ENCODE results near the gene CWH43. TPM values are rescaled to one million over a fixed set of nuclear protein-coding genes. Genes with fewer than 3 reads are reported as not detected.
"Not testable (repeated sequence)": the region's sequence is repeated elsewhere in the genome, so short reads cannot be mapped to it uniquely, and the experiment has no call there.

The CWH43 gene
- polyA plus RNA-seq, 6 donors from 2014 or later: not detected

DNA sequence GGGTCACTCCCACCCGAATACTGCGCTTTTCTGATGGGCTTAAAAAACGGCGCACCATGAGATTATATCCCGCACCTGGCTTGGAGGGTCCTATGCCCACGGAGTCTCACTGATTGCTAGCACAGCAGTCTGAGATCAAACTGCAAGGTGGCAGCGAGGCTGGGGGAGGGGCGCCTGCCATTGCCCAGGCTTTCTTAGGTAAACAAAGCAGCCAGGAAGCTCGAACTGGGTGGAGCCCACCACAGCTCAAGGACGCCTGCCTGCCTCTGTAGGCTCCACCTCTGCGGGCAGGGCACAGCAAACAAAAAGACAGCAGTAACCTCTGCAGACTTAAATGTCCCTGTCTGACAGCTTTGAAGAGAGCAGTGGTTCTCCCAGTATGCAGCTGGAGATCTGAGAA, 86.1 kb downstream of the CWH43 start:
- not testable (repeated sequence) for H3K27ac Mint-ChIP-seq; ATAC-seq (ENCODE audit: low read depth in 2 of 2); H3K4me3 Mint-ChIP-seq; H3K4me1 Mint-ChIP-seq; H3K36me3 Mint-ChIP-seq; H3K27me3 Mint-ChIP-seq; DNase-seq
- H3K9me3 Mint-ChIP-seq: peaks cover 6 to 18% (median 14%) of the 10 kb centered on the region in 7 donors

DNA sequence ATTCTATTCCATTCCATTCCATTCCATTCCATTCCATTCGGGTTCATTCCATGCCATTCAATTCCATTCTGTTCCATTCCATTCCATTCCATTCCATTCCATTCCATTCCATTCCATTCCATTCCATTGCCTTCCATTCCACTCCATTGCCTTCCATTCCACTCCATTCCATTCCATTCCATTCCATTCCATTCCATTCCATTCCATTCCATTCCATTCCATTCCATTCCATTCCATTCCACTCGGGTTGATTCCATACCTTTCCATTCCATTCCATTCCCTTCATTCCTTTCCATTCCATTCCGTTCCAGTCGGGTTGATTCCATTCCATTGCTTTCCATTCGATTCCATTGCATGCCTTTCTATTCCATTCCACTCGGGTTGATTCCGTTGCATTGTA, 105.8 kb downstream of the CWH43 start:
- H3K4me1 Mint-ChIP-seq: peaks cover 0 to 24% (median 3%) of the 10 kb centered on the region in 3 donors
- H3K36me3 Mint-ChIP-seq: peaks cover 23 to 34% of the 10 kb centered on the region in 2 donors
- H3K4me3 Mint-ChIP-seq: peak overlapping the region in 1 of 8 donors; percentile 0
- H3K27ac Mint-ChIP-seq, DNase-seq, H3K27me3 Mint-ChIP-seq: not testable (repeated sequence)
- H3K9me3 Mint-ChIP-seq: peaks cover 27 to 39% (median 32%) of the 10 kb centered on the region in 7 donors
- peak; percentile 10 to 29 for ATAC-seq (ENCODE audit: low read depth in 2 of 2)

DNA sequence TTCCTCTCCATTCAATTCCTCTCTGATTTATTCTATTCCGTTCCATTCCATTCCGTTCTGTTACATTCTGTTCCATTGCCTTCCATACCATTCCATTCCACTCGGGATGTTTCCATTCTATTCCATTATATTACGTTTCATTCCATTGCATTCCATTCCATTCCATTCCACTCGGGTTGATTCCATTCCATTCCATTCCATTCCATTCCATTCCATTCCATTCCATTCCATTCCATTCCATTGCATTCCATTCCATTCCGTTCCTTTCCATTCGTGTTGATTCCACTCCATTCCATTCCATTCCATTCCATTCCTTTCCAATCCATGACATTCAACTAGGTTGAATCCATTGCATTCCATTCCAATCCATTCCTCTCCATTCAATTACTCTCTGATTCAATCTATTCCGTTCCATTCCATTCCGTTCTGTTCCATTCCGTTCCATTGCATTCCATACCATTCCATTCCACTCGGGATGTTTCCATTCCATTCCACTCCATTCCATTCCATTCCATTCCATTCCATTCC, 106.6 kb downstream of the CWH43 start:
- not testable (repeated sequence) for DNase-seq, H3K4me3 Mint-ChIP-seq, H3K27ac Mint-ChIP-seq, H3K27me3 Mint-ChIP-seq
- H3K4me1 Mint-ChIP-seq: peaks cover 0 to 32% (median 3%) of the 10 kb centered on the region in 3 donors
- H3K36me3 Mint-ChIP-seq: peaks cover 28 to 42% of the 10 kb centered on the region in 2 donors
- H3K9me3 Mint-ChIP-seq: peaks cover 34 to 46% (median 40%) of the 10 kb centered on the region in 7 donors
- peak; percentile 51 to 53 for ATAC-seq (ENCODE audit: low read depth in 2 of 2)

DNA sequence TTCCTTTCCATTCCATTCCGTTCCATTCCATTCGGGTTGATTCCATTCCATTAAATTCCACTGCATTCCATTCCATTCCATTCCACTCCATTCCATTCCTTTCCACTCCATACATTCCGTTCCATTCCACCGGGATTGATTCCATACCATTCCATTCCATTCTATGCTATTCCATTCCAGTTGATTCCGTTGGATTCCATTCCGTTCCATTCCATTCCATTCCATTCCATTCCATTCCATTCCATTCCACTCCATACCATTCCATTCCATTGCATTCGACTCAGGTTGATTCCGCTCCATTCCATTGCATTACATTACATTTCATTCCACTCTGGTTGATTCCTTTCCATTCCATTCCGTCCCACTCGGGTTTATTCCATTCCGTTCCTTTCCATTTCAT, 110.1 kb downstream of the CWH43 start:
- not testable (repeated sequence) for DNase-seq; ATAC-seq (ENCODE audit: low read depth in 2 of 2); H3K27me3 Mint-ChIP-seq; H3K4me3 Mint-ChIP-seq; H3K27ac Mint-ChIP-seq
- peaks cover 57 to 72% (median 64%) of the 10 kb centered on the region in 7 donors for H3K9me3 Mint-ChIP-seq
- peaks cover 0 to 55% (median 5%) of the 10 kb centered on the region in 3 donors for H3K4me1 Mint-ChIP-seq
- peaks cover 51 to 67% of the 10 kb centered on the region in 2 donors for H3K36me3 Mint-ChIP-seq

DNA sequence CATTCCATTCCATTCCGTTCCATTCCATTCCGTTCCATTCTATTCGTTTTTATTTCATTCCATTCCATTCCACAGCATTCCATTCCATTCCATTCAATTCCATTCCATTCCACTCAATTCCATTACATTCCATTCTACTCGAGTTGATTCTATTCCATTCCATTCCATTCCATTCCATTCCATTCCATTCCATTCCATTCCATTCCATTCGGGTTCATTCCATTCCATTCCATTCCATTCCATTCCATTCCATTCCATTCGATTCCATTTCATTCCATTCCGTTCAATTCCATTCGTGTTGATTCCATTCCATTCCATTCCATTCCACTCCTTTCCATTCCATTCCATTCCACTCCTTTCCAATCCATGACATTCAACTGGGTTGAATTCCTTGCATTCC, 110.6 kb downstream of the CWH43 start:
- H3K9me3 Mint-ChIP-seq: peaks cover 56 to 72% (median 63%) of the 10 kb centered on the region in 7 donors
- not testable (repeated sequence) for H3K27me3 Mint-ChIP-seq, H3K4me3 Mint-ChIP-seq, DNase-seq, H3K27ac Mint-ChIP-seq
- peaks cover 47 to 63% of the 10 kb centered on the region in 2 donors for H3K36me3 Mint-ChIP-seq
- peaks cover 0 to 51% (median 5%) of the 10 kb centered on the region in 3 donors for H3K4me1 Mint-ChIP-seq
- peak in 1 of 2 donors; percentile 16 for ATAC-seq (ENCODE audit: low read depth in 2 of 2)

DNA sequence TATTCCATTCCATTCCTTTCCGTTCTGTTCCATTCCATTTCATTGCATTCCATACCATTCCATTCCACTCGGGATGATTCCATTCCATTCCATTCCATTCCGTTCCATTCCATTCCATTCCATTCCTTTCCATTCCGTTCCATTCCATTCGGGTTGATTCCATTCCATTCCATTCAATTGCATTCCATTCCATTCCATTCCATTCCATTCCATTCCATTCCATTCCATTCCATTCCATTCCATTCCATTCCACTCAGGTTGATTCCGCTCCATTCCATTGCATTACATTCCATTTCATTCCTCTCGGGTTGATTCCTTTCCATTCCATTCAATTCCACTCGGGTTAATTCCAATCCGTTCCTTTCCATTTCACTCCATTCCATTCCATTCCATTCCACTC, 111.0 kb downstream of the CWH43 start:
- H3K4me3 Mint-ChIP-seq, H3K27ac Mint-ChIP-seq, H3K27me3 Mint-ChIP-seq, DNase-seq: not testable (repeated sequence)
- peaks cover 0 to 47% (median 2%) of the 10 kb centered on the region in 3 donors for H3K4me1 Mint-ChIP-seq
- H3K9me3 Mint-ChIP-seq: peaks cover 52 to 69% (median 58%) of the 10 kb centered on the region in 7 donors
- H3K36me3 Mint-ChIP-seq: peaks cover 43 to 59% of the 10 kb centered on the region in 2 donors
- peak; percentile 20 to 26 for ATAC-seq (ENCODE audit: low read depth in 2 of 2)

DNA sequence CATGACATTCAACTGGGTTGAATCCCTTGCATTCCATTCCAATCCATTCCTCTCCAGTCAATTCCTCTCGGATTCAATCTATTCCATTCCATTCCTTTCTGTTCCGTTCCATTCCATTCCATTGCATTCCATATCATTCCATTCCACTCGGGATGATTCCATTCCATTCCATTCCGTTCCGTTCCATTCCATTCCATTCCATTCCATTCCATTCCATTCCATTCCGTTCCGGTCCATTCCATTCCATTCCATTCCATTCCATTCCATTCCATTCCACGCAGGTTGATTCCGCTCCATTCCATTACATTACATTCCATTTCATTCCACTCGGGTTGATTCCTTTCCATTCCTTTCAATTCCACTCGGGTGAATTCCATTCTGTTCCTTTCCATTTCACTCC, 111.4 kb downstream of the CWH43 start:
- peaks cover 51 to 69% (median 57%) of the 10 kb centered on the region in 7 donors for H3K9me3 Mint-ChIP-seq
- not testable (repeated sequence) for H3K27me3 Mint-ChIP-seq; ATAC-seq (ENCODE audit: low read depth in 2 of 2); DNase-seq; H3K4me3 Mint-ChIP-seq
- H3K27ac Mint-ChIP-seq: peak overlapping the region in 1 of 6 donors; percentile 0
- peaks cover 0 to 49% (median 4%) of the 10 kb centered on the region in 3 donors for H3K4me1 Mint-ChIP-seq
- H3K36me3 Mint-ChIP-seq: peaks cover 42 to 59% of the 10 kb centered on the region in 2 donors

DNA sequence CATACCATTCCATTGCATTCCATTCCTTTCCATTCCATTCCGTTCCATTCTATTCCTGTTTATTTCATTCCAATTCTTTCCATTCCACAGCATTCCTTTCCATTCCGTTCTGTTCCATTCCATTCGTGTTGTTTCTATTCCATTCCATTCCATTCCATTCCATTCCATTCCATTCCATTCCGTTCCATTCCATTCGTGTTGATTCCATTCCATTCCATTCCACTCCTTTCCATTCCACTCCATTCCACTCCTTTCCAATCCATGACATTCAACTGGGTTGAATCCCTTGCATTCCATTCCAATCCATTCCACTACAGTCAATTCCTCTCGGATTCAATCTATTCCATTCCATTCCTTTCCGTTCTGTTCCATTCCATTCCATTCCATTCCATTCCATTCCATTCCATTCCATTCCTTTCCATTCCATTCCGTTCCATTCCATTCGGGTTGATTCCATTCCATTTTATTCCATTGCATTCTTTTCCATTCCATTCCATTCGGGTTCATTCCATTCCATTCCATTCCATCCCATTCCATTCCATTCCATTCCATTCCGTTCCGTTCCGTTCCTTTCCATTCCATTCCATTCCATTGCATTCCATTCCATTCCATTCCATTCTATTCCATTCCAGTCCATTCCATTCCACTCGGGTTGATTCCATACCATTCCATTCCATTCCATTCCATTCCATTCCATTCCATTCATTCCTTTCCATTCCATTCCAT, 112.1 kb downstream of the CWH43 start:
- not testable (repeated sequence) for DNase-seq; H3K27ac Mint-ChIP-seq; H3K27me3 Mint-ChIP-seq; H3K4me3 Mint-ChIP-seq; ATAC-seq (ENCODE audit: low read depth in 2 of 2)
- Mint-ChIP-seq H3K9me3 (peaks cover 53 to 69% (median 59%) of the 10 kb centered on the region in 7 donors), H3K4me1 (peaks cover under 1 to 49% (median 4%) of the 10 kb centered on the region in 3 donors), H3K36me3 (peaks cover 40 to 59% of the 10 kb centered on the region in 2 donors)

DNA sequence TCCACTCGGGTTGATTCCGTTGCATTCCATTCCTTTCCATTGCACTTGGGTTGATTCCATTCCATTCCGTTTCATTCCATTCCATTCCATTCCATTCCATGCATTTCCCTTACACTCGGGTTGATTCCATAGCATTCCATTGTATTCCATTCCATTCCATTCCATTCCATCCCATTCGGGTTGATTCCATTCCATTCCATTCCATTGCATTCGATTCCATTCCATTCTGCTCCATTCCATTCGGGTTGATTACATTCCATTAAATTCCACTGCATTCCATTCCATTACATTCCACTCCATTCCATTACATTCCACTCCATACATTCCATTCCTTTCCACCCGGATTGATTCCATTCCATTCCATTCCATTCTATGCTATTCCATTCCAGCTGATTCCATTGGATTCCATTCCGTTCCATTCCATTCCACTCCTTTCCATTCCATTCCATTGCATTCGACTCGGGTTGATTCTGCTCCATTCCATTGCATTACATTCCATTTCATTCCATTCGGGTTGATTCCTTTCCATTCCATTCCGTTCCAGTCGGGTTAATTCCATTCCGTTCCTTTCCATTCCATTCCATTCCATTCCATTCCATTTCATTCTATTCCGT, 113.9 kb downstream of the CWH43 start:
- H3K27me3 Mint-ChIP-seq; H3K4me3 Mint-ChIP-seq; ATAC-seq (ENCODE audit: low read depth in 2 of 2); H3K27ac Mint-ChIP-seq; DNase-seq: not testable (repeated sequence)
- peaks cover 4 to 61% (median 5%) of the 10 kb centered on the region in 3 donors for H3K4me1 Mint-ChIP-seq
- H3K36me3 Mint-ChIP-seq: peaks cover 55 to 76% of the 10 kb centered on the region in 2 donors
- H3K9me3 Mint-ChIP-seq: peaks cover 65 to 82% (median 76%) of the 10 kb centered on the region in 7 donors

DNA sequence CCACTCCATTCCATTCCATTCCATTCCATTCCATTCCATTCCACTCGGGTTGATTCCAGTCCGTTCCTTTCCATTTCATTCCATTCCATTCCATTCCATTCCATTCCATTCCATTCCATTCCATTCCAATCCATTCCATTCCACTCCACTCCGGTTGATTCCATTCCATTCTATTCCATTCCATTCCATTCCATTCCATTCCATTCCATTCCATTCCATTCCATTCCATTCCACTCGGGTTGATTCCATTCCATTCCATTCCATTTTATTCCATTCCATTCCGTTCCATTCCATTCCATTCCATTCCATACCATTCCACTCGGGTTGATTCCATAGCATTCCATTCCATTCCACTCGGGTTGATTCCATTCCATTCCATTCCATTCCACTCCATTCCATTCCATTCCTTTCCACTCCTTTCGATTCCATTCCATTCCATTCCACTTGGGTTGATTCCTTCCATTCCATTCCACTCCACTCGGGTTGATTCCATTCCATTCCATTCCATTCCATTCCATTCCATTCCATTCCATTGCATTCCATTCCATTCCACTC, 116.3 kb downstream of the CWH43 start:
- not testable (repeated sequence) for H3K27me3 Mint-ChIP-seq, H3K27ac Mint-ChIP-seq, DNase-seq
- ATAC-seq (ENCODE audit: low read depth in 2 of 2): peak; percentile 11 to 17
- Mint-ChIP-seq H3K4me1 (peaks cover 9 to 61% (median 11%) of the 10 kb centered on the region in 3 donors), H3K9me3 (peaks cover 73 to 89% (median 78%) of the 10 kb centered on the region in 7 donors), H3K4me3 (peak overlapping the region in 1 of 8 donors; percentile 0), H3K36me3 (peaks cover 62 to 80% of the 10 kb centered on the region in 2 donors)

DNA sequence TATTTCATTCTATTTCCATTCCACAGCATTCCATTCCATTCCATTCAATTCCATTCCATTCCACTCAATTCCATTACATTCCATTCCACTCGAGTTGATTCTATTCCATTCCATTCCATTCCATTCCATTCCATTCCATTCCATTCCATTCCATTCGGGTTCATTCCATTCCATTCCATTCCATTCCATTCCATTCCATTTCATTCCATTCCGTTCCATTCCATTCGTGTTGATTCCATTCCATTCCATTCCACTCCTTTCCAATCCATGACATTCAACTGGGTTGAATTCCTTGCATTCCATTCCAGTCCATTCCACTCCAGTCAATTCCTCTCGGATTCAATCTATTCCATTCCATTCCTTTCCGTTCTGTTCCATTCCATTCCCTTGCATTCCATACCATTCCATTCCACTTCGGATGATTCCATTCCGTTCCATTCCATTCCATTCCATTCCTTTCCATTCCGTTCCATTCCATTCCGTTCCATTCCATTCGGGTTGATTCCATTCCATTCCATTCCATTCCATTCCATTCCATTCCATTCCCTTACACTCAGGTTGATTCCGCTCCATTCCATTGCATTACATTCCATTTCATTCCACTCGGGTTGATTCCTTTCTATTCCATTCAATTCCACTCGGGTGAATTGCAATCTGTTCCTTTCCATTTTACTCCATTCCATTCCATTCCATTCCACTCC, 117.5 kb downstream of the CWH43 start:
- H3K27me3 Mint-ChIP-seq, DNase-seq, H3K4me3 Mint-ChIP-seq, H3K27ac Mint-ChIP-seq: not testable (repeated sequence)
- peak in 1 of 2 donors; percentile 15 for ATAC-seq (ENCODE audit: low read depth in 2 of 2)
- peaks cover 64 to 80% of the 10 kb centered on the region in 2 donors for H3K36me3 Mint-ChIP-seq
- H3K9me3 Mint-ChIP-seq: peaks cover 72 to 89% (median 78%) of the 10 kb centered on the region in 7 donors
- peaks cover 11 to 59% (median 16%) of the 10 kb centered on the region in 3 donors for H3K4me1 Mint-ChIP-seq

DNA sequence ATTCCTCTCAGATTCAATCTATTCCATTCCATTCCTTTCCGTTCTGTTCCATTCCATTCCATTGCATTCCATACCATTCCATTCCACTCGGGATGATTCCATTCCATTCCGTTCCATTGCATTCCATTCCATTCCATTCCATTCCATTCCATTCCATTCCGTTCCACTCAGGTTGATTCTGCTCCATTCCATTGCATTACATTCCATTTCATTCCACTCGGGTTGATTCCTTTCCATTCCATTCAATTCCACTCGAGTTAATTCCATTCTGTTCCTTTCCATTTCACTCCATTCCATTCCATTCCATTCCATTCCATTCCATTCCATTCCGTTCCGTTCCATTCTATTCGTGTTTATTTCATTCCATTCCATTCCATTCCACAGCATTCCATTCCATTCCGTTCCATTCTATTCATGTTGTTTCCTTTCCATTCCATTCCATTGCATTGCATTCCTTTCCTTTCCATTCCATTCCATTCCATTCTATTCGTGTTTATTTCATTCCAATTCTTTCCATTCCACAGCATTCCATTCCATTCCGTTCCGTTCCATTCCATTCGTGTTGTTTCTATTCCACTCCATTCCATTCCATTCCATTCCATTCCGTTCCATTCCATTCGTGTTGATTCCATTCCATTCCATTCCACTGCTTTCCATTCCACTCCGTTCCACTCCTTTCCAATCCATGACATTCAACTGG, 118.3 kb downstream of the CWH43 start:
- ATAC-seq (ENCODE audit: low read depth in 2 of 2); H3K27me3 Mint-ChIP-seq; DNase-seq; H3K27ac Mint-ChIP-seq; H3K4me3 Mint-ChIP-seq: not testable (repeated sequence)
- Mint-ChIP-seq H3K9me3 (peaks cover 67 to 86% (median 73%) of the 10 kb centered on the region in 7 donors), H3K4me1 (peaks cover 11 to 54% (median 15%) of the 10 kb centered on the region in 3 donors), H3K36me3 (peaks cover 59 to 78% of the 10 kb centered on the region in 2 donors)
